Measurements from ENCODE around the gene ARMS2. TPM values are rescaled to one million over a fixed set of nuclear protein-coding genes. Genes with fewer than 3 reads are reported as not detected.

ARMS2 gene
- total RNA-seq, 1 donor from 2014 or later: not detected

DNA sequence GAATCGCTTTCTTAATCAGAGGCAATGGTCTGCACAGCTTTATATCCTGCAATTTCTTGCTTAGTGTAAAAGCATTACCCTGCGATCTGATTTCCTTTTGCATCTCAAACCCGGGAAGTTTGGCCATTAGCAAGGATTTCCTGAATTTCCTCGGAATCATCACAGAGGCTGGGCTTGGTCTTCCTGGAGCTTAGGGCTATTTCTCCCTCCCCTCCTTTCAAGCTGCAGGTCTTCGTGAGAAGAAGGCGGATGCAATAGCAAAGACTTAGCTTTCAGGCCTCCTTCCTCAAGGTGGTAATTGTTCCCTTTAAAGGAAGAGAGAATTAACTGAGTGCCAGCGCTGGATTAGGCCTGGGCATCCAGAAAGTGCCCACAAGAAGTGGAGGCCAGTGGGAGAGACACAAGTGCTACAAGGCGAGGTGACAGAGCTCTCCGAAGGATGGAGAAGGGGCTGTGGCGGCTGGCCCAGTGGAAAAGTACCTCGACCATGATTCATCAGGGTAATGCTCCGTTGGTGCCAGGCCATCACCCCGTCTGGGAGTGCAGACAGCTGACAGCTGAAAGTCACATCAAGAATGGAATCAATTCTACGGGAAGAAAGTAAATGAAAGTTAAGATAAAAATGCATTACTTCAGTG lies 4.0 kb upstream of the ARMS2 start:
- no peak for DNase-seq (ENCODE audit: low read depth)

DNA sequence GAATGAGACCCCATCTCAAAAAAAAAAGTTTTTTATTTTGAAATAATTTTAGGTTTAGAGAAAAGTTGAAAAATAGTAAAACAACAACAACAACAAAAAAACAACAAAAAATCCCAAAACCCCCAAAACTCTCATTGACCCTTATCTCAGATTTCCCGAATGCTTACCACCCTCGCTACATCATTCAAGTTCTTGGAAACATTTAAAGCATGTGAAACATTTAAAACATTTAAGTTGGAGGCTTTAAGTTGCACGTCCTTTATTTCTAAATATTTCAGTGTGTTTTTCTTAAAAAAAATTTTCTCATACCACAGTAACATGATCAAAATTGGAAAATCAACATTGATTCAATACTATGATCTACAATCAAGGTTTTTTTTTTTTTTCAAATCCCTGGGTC lies 382 bp upstream of the ARMS2 start:
- no peak for DNase-seq (ENCODE audit: low read depth)

DNA sequence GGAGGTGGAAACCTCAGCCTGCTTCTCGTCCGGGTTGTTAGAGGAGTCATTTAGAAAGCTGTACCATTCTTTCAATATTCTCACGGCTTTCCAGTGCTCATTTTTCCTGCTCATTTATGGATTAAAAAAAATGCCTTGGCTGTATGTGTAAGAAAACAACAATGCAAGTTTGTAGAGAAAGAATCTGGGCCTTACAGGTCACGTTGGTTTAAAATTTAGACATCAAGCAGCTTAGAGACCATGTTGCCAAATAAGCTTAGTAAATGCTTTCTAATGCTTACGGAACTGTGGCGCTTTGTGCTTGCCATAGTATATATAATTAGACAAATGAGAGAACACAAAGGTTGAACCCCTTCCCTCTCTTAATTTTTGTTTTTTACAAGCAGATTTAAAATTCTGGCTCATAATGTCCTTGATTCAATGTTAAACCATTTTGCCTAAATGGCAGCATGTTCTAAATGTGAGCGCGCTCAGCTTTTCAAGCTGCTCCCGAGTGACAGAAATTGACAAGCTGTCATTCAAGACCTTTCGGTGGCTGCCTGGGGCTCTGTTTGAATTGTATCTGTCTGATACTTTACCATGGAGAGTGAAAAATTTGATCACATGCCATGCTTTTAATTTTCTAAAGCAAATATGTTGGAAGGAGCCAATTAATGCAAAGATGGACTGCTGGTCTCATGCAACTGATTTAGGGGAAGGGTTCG lies 1.1 kb downstream of the ARMS2 start:
- no peak for DNase-seq (ENCODE audit: low read depth)

DNA sequence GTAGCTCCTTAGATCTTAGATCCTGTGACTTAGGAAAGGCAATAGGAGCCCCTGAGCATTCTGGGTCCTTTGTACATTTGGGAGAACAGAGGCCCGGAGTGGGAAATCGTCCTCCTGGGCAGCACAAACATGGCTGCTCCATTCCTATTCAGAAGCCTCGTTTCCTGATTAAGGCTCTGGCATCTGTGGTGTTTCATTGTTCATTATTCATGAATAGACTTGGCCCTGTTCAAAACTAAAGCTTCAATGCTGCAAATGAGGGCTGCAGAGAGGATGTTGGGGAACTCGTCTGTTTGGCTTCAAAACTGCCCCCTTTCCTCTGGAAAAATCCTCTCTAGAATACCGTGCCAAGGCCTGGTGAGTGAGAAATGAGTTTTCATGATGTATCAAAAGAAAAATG lies 3.5 kb downstream of the ARMS2 start:
- DNase-seq (ENCODE audit: low read depth): no peak

DNA sequence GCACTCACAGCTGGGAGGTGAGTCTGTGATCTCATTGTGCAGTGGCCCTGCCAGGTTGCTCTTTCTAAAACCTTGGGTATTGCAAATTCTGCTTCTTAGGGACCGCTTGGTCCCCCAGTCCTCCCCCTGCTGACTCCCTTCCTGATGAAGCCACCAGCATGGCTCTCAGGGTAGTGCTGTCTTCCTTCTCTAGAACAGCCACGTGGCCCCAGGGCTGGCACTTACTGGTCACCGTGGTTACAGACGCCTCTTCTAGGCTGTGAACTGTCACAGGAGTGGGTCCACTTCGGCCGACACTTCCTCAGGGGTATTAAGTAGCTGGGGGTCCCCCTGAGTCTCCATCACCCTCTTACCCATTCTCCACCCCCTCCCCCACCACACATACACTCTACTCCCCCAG lies 4.2 kb downstream of the ARMS2 start:
- DNase-seq (ENCODE audit: low read depth): no peak

DNA sequence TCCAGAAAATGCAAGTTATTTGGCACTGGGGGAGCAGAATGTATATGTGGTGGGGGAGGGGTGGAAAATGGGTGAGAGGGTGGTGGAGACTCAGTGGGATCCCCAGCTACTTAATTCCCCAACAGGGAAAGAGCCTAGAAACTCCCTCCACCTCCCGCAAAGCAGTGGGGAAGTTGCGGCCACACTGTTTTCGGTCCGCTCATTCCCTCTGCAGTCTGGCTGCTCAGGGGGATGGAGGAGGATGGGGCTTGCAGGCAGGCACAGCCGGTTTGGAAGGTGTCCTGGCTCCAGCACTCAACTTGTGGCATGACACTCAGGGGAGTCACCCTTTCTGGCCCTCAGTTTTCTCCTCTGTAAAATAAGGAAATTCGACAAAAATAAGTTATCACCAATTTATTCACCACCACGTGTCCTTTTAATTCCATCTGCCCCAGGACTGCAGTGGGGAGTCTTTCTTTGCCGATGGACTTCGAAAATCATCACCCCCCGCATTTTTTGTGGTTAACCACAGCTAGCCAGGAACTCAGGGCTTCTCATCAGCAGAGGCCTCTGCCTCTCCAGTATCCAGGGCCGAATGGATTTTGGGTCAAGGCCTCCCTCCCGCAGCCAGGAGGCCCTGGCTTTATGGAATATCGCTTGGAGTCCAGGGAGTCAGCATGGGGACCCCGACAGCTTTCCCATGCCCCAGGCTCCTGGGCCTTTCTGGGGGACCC lies 5.3 kb downstream of the ARMS2 start:
- DNase-seq (ENCODE audit: low read depth): no peak

DNA sequence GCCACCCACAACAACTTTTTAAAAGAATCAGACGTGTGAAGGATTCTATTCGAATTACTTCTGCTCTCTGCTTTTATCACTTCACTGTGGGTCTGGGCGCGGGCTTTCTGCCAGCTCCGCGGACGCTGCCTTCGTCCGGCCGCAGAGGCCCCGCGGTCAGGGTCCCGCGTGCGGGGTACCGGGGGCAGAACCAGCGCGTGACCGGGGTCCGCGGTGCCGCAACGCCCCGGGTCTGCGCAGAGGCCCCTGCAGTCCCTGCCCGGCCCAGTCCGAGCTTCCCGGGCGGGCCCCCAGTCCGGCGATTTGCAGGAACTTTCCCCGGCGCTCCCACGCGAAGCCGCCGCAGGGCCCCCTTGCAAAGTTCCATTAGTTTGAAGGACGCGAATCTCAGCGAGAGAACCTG lies 6.4 kb downstream of the ARMS2 start:
- DNase-seq (ENCODE audit: low read depth): no peak

DNA sequence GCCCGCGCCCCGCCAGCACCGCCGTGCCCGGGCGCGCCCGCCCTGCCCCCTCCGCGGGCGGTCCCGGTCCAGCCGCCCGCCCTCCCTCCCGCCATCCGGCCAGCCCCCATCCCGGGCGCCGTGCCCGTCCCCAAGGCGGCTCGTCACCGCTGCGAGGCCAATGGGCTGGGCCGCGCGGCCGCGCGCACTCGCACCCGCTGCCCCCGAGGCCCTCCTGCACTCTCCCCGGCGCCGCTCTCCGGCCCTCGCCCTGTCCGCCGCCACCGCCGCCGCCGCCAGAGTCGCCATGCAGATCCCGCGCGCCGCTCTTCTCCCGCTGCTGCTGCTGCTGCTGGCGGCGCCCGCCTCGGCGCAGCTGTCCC lies 6.9 kb downstream of the ARMS2 start, which contains the start of gene HTRA1:
Gene HTRA1 (plus strand): TSS at position 187 of the 362 bp plus-strand sequence. CDS start 100 bp downstream, at position 287.
- DNase-seq (ENCODE audit: low read depth): no peak

DNA sequence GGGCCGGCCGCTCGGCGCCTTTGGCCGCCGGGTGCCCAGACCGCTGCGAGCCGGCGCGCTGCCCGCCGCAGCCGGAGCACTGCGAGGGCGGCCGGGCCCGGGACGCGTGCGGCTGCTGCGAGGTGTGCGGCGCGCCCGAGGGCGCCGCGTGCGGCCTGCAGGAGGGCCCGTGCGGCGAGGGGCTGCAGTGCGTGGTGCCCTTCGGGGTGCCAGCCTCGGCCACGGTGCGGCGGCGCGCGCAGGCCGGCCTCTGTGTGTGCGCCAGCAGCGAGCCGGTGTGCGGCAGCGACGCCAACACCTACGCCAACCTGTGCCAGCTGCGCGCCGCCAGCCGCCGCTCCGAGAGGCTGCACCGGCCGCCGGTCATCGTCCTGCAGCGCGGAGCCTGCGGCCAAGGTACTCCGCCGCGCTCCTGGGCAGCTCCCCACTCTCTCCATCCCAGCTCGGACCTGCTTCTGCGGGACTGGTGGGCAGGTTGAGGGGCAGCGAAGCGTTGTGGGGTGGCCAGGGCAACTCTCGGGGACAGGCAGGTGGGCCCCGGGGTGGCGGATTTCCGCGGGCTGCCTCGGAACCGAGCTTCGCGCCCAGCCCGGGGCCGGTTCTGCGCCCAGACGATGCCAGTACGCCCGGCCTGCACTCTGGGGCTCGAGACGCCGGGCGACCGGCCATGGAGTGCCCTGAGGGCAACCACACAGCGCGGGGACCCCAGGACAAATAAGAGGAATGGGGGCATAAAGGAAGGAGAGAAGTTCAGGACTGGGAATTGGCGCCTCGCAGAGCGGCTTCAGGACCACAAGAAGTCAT lies 7.5 kb downstream of the ARMS2 start:
- no peak for DNase-seq (ENCODE audit: low read depth)

DNA sequence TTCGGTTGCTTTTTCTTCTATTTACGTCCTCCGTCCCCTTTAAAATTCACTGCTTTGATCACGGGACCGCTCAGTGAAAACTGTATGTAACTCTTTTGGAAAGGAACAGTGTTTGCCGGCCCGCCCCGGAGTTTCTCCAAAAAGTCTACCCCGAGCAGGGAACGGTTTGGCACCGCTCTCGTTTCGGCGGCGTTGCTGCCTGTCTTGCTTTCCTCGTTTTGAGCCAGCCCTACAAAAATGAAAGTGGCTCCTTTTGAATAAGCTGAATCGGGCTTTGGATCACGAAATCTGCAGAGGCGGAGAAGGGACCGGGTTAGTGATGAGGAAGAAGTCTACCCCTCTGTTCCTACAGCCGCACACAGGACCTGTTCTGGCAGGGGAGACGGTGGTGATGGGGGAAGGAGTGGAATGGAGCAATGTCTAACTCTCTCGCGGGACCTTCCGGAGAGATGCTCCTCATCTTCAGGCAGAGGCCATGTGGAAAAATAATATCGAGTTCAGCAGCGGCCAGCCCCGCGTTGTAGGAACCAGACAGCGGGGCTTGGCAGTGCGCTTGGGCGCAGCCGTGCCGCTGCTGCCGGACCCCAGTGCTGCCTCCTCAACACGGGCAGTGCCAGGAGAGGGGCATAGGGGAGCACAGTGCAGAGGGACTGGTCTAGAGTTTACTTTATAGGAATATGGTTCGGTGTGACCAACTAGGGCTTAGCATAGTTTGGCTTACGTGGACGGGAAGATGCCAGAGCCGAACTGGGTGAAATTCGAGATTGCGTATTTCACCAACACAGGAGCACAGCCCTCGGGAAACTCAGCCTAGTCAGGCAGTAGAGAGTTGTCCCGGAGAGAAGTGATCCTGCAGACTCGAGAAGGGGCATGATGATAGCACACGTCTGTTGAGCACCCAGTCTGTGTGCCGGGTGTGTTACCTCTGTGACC lies 8.3 kb downstream of the ARMS2 start:
- no peak for DNase-seq (ENCODE audit: low read depth)

DNA sequence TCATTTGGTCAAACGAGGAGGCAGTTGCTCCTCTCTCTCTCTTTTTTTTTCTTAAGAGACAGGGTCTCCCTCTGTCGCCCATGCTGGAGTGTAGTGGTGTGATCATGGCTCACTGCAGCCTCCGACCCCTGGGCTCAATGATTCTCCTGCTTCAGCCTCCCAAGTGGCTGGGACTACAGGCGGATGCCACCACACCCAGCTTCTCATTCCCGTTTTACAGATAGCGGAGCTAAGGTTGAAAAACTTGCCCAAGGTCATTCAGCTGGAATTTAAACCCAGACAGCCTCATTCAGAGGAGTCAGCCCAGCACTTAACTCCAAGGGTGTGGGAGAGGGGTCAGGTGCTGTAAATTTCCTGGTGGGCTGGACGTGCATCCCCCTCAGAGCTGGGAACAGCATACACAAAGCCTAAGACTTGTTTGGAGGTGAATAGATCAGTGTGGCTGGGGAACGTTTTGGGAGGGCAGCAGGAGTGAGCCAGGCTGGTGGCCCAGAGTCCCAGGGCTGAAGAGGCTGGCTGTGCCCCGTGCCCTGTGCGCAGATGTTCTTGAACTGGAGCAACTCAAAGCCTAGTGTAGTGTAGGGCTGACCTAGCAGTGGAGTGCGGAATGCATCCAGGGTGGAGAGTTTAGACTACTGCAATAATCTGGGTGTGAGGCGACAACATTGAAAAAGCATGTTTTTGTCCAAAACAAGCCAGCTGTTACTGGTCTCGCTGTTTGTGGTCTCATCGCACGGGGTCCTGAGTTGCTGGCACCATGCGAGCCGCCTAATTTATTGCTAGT lies 9.2 kb downstream of the ARMS2 start:
- DNase-seq (ENCODE audit: low read depth): no peak

DNA sequence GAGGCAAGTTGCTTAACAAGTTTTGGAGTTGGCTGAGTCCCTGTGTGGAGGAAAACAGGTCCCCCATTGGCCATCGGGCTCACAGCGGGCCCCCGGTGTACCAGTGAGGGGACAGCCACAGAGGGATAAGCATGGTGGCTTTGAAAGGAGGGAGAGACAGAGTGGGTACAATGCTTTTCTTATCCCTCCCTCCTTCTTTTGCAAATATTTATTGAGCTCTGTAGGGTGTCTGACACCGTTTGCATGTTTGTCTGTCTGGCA lies 9.7 kb downstream of the ARMS2 start:
- no peak for DNase-seq (ENCODE audit: low read depth)

DNA sequence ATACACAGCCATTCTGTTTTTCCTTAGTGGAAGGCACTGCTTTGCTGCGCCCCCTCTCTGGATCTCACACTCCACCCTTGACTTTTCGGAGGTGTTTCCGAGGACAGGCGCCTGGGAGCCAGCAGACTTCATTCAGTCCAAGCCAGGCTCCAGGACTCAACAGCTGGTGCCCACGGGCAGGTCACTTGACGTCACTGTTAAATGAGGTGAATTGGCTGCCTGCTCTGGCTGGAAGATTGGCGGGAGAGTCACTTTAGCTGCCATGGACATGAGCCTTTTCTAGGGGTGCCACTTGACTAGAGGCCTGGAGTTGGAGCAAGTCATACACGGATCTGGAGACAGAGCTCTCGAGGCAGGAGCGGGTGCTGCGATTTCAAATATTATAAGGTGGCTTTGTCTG lies 10.1 kb downstream of the ARMS2 start:
- DNase-seq (ENCODE audit: low read depth): no peak

DNA sequence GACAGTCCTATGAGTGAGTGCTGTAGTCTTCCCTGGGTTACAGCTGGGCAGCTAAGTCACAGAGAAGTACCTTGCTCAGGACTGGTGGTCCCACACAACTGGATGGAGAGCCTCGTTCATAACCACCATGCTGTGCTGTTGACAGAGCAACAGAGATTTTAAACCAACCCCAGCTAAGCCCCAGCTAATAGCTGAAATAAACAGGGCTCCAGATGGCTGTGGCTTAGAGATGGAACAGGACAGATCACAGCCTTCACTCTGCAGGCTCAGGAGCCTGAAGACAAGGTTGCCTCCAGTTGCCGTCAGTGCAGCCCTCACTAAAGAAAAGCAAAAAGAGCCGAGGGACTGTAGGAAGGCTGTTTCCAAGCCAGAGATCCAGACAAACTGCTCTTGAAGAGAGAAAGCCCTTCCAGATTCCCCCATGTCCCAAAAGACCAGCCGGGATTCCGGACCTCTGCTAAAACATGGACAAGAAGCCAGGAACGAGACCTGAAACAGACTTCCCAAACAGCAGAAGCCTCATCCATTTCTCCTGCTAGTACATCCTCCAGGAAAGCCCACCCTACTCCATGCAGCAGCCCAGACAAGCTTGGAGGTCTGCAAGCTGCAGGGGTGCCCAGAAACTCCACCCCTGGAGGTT lies 11.1 kb downstream of the ARMS2 start:
- DNase-seq (ENCODE audit: low read depth): no peak

DNA sequence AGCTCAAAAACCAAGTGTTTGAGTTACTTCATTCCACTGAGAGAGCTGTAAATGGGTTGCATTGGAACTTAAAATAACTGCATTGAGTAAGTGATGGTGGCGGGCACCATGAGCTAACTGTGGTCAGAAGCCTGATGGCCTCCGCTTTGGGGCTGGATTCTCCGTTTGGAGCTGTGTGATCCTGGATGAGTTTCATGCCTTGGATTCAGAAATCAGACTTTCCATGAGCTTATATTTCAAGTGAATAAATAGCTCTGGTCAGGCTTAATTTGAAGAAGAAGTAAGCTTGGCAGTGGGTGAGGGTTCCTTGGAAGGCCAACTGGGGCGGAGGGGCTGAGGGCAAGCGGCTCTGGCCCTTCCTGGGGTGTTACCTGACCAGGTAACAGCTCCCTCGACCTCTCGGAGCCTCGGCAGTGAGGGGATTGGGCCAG lies 12.5 kb downstream of the ARMS2 start:
- no peak for DNase-seq (ENCODE audit: low read depth)

DNA sequence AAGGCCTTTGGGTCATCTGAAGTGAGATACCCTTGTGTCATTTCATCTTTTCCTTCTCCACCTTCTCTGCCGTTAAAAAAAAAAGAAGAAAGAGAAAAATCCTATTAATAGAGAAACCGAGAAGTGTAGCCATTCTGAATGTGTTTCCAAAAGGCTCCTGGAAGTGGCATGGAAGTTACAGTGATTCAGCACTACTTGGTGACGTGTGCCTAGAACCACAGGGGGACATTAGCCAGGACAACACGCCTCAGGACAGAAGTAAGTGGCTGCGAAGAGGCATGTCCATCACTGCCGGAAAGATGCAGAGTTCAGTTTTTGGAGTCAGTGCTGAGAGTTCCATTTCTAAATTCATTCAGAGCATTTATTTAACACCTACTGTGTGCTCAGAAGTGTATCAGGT lies 13.2 kb downstream of the ARMS2 start:
- DNase-seq (ENCODE audit: low read depth): no peak

DNA sequence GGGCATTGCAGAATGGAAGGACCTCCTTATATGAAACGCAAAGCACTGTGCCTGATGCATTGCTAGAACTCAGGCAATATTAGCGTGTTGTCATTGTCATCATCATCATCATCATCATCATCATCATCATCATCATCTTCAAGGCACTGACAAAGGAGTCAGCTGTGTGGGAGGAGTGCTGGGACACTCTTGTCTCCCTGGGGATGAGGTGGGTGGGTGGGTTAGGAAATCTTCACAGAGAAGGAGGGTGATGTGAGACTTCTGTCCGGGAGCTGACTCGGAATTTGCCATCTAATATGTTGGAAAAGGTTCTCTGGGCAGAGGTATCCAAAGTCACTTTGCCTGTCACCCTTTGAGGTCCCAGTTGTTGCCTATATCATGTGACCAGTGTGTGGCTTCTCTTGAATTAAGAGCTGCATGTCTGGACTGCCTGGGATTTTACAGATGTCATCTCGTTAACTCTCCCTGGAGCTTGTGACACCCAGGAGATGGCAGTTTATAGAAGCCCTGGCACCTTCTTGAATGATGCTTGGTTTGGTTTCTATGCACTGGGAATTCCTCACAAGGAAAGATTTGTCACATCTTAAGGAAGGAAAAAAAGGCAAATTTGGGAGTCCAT lies 14.0 kb downstream of the ARMS2 start:
- DNase-seq (ENCODE audit: low read depth): no peak

DNA sequence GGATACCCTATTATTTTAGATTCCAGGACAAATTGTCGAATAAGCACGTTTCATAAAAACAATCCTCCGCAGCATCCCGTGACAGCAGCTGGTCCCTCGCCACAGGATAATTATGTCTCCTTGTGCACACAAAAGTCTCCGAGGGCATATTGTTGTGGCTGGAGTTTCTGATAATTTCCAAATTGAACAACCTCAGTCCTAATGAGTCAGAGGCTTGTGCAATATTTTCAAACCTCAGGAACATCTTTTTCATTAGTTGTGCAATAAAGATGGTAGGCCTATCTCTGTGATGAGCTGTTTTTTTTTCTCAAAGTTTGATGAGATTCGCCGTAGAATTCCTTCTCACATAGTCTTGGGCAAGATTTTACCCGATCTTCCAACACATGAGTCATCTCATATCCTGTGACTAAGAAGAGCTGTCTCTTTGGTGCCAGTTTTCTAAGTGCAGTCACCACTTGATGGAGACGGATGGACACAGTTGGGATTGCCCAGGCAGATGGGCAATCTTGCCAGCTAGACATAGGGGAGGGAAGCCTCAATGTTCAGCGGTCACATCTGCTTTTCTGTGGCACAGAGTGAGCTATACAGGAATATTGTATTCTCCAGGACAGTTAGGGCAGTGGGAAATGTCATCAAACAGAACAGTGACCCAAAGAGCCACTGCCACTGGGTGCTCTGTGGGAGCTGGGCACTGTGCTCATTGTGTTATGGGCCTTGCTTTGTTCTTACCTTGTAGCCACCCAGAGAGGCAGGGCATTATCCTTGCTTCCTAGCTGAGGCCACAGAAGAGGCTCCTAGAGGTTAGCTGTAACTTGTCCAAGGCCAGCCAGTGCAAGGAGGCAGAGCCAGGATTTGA lies 14.7 kb downstream of the ARMS2 start:
- peak; percentile 98 for DNase-seq (ENCODE audit: low read depth)

DNA sequence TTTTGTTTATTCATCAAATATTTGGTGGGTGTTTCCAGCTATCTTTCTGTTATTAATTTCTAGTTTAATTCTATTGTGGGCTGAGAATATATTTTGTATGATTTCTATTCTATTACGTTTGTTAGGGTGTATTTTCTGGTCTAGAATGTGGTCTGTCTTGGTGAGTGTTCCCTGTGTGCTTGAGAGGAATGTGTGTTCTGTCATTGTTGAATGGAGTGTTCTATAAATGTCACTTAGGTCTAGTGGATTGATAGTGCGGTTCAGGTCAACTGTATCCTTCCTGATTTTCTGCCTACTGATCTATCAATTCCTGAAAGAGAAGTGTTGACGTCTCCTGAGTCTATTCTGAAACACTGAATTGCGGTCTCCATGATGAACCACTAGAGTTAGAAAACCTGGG lies 15.4 kb downstream of the ARMS2 start:
- no peak for DNase-seq (ENCODE audit: low read depth)

All from renal cortical epithelial cell (primary cell).